Eye (tissue), 1 donor: ENCODE measurements around the gene SMIM13.

Experiments used
- DNase-seq: peaks from one replicate; pipeline ENCODE4 v3.0.0-alpha.2; 2015

Gene SMIM13

DNA sequence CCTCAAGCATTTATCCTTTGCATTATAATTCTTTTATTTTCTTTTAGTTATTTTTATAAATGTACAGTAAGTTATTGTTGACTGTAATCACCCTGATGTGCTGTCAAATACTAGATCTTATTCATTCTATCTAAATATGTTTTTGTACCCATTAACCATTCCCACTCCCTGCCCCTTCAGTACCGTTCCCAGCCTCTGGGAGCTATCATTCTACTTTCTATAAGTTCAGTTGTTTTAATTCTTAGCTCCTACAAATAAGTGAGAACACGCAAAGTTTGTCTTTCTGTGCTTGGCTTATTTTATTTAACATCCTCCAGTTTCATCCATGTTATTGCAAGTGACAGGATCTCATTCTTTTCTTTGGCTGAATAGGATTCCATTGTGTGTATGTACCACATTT lies 30.3 kb downstream of the SMIM13 start:
- no peak for DNase-seq

DNA sequence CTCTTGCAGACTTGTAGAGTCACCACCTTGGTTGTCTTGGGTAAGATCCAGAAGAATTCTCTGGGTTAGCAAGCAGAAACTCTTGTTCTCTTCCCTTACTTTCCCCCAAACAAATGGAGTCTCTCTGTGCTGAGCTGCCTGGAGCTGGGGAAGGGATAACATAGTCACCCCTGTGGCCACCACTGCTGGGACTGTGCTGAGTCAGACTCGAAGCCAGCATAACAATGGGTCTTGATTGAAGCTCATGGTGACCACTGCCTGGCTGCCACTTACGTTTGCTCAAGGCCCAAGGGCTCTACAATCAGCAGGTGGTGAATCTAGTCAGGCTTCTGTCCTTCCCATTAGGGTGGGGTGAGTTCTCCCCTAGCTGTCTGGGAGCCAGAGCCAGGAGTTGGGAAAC lies 33.2 kb downstream of the SMIM13 start:
- DNase-seq = no peak

DNA sequence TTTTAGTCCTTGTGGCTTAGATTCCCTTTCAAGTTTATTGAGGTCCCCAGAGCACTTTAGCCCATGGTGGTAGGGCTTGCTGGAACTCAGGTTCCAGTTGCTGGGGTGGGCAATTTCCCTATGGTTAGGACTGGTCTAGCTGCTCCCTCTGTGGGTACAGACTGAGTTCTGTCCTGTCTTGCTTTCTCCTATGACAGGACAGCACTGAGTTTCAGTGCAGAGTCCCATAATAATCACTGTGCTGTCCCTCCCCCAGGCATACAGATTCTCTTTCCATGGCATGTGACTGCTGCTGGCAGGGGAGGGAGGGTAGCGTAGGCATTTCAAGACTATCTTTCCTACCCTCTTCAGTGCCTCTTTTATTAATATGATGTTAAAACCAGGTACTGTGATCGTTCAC lies 35.0 kb downstream of the SMIM13 start:
- DNase-seq = no peak

DNA sequence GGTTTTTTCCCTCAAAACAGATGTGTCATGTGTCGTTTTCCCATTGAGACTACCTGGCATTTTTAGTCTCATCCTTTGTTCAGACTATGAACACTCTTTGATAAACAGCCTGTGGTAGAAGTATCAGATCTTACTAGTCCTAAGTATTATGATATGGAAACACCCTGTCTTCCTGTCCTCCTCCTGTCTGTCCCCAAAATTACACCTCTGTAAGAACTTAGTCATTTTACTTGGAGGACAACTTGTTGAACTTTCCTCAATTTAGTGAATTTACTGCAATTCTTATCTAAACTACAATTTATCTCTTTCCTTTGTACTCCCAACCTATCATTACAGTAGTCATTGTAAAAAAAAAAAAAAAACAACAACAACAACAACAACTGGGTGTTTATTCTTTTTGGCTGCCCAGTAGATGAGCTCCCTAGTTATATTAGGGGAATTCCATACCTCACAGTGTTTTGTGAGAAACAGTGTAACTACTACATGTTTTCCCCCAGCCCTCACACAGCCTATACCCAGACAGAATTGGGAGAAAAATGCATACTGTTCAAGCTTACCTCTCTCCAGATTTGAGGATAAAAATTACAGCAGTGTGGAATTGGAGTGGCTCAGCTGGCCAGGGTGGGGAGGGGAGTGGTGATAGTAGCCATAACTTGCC lies 36.4 kb downstream of the SMIM13 start:
- DNase-seq = no peak

DNA sequence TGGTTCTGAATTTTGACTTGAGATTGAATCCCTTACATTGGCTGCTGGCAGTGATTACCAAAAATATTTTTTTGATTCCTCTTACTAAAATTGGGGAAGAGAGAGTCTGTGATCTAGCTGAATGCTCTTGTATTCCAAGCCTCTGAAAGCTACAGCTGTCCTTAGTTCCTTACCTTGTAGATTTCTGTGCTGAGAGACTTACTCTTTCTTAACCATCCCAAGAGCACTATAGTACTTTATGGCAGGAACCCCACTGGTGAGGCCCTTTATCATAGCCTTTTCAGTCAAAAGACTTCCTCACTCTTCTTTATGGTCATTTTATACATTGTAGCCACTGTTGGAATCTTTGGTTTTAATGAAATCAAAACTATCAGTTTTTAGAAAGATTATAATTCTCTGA lies 37.0 kb downstream of the SMIM13 start:
- DNase-seq = no peak

GRCh38 chr6:11132194-11132888 lies 38.7 kb downstream of the SMIM13 start:
- no peak for DNase-seq

DNA sequence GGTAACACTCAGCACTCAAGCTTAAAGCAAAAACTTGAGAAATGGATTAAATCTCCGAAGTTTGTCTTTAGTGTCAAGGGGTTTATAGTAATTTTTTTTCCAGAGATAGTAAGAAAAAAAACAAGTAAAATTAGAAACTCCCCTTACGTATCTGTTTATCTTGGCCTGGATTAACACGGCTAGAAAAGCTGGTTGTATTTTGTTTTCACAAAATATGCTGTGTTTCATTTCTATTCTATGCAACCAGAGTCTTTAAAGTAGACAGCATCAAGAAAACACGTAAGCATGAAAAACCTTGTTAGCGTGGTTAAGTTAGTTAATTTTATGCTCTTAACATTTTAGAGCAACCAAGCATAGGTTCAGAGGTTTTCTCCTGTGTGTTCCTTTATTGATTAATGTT lies 39.6 kb downstream of the SMIM13 start:
- no peak for DNase-seq

DNA sequence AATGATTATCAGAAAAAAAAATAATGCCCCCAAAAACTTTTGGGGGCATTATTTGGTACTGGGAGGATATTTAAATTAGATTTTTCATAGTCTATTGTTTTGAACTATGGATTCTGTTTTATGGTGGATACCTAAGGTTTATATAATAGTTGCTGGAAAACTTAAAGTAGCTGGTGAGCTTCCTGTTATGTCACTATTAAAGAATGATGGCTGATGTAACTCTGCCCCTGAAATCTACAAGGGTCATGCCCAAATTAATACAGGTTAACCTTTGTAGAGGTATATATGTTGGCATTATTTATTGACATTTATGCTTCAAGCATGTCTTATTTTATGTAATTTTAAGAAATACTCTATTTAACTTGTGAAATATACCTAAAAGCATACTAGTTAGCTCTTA lies 43.2 kb downstream of the SMIM13 start:
- DNase-seq = no peak

GRCh38 chr6:11139051-11139960 lies 45.7 kb downstream of the SMIM13 start:
- DNase-seq = no peak

- no peak for DNase-seq
Measured at GRCh38 chr6:11140056-11140455, 46.4 kb downstream of the SMIM13 start.

DNA sequence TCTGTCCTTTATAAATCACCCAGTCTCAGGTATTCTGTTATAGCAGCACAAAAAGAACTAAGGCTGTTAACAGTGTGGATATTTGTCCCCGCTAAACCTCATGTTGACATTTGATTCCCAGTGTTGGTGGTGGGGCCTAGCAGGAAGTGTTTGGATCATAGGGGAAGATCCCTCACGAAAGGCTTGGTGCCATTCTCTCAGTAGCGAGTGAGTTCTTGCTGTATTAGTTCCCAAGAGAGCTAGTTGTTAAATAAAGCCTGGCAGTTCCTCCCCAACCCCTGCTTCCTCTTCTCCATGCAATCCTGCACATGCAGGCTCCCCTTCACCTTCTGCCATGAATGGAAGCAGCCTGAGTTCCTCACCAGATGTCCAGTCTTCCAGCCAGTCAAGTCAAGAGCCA lies 47.7 kb downstream of the SMIM13 start:
- DNase-seq = no peak

GRCh38 chr6:11142296-11143027 lies 48.8 kb downstream of the SMIM13 start:
- DNase-seq = no peak

DNA sequence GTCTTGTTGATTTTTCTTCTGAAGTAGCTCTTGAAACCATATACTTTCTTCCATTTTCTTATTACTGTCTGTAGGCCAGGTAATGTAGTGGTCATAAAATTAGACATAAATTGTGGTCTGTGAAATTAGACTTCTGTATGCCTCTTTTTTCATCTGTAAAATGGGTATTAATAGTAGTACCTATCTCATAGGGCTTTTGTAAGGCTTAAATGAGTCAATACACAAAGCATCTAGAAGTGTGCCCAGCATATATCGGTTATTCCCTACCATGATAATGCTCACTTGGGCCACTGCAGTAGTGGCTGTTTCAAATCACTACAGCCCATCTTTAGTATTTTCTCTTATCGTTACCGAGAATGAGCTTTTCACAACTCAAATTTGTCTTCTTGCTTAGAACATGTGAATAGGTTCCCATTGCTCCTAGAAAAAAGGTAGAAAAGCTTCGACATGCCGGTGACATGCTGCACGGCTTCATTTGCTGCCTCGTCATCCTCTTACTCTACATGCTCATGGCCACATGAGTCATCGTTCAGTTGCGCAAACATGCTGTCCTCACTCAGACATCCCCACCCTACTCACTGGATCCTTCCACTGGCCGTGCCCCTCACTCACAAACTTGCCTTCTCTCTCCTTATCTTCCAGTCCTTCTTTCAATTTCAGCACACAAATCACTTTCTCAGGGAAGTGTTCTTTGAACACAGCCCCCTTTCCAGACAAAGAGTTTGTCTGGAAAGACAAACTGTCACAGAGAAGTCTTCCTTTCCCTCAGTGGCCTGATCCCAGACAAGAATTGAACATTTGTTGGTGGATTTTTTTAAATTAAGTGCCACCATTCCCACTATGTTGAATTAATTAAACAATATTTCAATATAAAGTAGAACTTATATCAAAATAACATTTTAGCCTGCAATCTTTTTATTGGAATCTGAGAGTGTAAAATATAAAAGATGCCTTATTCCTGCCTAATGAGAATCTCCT lies 50.0 kb downstream of the SMIM13 start:
- DNase-seq = no peak

DNA sequence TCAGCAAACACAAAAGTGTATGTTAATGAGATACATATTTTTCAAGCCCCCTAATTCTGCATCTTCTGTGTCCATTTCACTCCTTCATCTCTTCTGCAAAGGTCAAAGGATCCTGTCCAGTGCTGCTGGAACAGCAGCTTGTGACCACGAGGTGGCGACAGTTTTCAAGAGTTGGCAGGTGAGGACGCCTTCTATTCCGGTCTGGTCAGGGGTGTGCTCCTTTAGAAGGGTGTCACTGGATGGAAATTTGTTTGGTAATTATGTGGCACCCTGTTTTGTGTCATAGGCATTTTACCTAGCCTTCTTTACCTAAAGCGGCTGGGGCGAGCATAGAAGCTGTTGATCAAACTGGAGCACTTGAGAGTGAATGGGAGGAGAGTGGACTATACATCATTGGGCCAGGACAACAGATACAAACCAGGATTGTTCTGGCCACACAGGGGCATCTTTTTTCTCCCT lies 50.8 kb downstream of the SMIM13 start:
- peak; percentile 87 for DNase-seq

DNA sequence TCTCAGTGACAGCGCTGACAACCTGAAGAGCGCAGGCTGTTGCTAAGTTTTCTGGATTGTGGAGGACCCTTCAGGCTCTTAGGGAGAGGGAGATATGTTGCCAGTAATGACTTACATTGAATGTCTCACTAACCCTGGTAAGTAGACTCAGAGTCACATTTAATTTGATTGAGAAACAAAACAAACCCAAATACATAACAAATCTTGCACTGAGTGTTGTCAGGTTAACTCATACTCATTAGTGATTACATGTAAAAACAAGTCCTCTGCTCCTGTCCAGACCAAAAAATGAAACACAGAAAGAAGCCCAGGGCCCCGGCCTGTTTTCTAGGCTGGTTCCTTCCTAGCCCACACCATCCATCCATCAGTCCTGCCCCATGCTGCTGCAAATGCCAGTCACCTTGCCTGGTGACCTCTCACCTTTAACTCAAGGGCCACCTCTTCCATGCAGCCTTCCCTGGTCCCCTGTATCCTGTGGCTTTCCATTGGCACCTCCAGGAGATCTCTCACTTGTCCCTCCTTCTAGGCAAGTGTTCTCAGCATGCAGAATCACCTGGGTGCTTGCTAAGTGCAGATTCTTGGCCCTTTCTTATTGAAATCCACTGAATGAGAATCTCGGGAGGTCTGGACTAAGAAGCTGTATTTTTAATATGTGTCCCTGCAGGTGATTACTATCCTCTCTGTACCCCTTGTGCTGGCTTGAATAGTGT lies 52.6 kb downstream of the SMIM13 start:
- DNase-seq = no peak

GRCh38 chr6:11149551-11149950 lies 55.9 kb downstream of the SMIM13 start:
- DNase-seq = no peak

DNA sequence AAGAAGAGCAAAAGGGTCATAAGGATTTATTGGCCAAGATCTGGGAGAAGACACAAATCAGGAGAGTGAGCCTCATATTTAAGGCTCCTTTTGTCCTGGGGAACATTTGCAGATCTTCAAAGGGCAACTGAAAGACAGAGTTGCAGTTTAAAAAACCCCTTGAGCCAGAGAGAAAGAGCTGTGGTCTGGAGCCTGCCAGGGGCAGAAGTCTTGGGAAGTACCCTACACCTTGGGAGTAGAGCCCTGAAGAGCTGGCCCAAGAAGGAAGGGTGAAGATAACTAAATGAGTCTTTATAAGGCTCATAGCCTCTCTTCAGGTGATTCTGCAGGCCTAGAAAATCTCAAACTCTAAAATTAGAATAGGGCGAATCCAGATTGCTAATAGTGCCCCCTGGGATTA lies 57.9 kb downstream of the SMIM13 start:
- no peak for DNase-seq

DNA sequence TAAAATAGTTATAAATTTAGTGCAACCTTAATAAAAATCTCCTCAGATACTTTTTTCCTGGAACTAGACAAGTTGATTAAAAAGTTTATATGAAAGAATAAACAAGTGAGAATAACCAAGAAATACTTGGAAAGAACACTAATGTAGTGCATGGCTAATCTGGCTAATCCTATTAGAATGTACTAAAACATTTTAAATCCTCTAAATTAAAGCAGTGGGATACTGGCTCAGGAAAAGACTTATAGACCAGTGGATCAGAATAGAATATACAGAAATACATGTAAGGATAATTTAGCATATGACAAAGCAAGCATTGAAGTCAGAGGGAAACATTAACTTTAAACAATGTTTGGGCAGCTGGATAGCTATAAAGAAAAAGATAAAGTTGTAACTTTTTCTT lies 58.9 kb downstream of the SMIM13 start:
- DNase-seq = no peak

GRCh38 chr6:11153447-11153846 lies 59.8 kb downstream of the SMIM13 start:
- DNase-seq = no peak

DNA sequence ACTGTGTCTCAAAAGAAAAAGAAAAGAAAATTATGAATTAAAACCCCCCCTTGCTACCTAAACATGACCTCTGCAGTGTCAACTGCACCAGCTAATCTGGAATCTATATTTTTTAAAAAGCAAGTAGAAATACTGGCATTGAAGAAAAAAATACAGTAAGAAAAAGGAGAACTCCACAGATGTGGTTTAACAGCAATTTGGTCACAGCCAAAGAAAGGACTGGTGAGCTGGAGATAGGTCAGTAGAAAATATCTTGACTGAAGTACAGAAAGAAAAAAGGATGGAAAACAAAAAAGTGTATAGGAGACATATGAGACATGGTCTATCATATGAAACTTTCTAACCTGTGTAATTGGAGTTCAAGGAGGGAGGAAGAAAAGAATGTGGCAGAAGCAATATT lies 62.0 kb downstream of the SMIM13 start:
- DNase-seq = no peak

DNA sequence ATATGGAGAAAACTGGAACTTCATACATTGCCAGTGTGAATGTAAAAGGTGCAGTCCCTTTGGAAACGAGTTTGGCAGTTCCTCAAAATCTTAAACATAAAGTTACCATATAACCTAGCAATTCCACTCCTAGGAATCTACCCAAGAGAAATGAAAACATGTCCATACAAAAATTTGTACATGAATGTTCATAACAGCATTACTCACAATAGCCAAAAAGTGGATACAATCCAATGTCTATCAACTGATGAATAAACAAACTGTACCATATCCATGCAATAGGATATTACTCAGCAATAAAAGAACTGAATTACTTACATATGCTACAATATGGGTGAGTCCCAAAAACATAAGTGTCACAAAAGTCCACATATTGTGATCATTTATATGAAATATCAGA lies 66.6 kb downstream of the SMIM13 start:
- no peak for DNase-seq
